Activated CD8-positive, alpha-beta T cell treated with anti-CD3 and anti-CD28 coated beads for 36 hours (primary cell): Measurements from ENCODE around the gene LIPC. TPM values are rescaled to one million over a fixed set of nuclear protein-coding genes. Genes with fewer than 3 reads are reported as not detected.

ENCODE experiments used
- ATAC-seq: fragments of 200-7000 bp; cut with Tn5 transposase; one replicate; pipeline ENCODE4 v1.10.0; 2021; ENCODE audit warnings: mild to moderate bottlenecking, moderate library complexity
- CTCF ChIA-PET: fragments of 350-600 bp; sonication (Branson Sonifier 250); formaldehyde crosslinking; loops from one replicate; lab custom pipeline; 2021; ENCODE audit warnings: antibody characterized with exemption; lab: Charles Lee
- POLR2A ChIA-PET: fragments of 350-600 bp; sonication (Branson Sonifier 250); formaldehyde crosslinking; loops from one replicate; lab custom pipeline; 2021; ENCODE audit warnings: antibody characterized with exemption; lab: Charles Lee
- DNase-seq: peaks from one replicate; pipeline ENCODE4 v3.0.0-alpha.2; 2020
- H3K27ac Mint-ChIP-seq: one replicate; pipeline ENCODE4 v1.8.0; 2021; ENCODE audit warnings: mild to moderate bottlenecking, mixed read lengths
- H3K27me3 Mint-ChIP-seq: one replicate; pipeline ENCODE4 v1.8.0; 2021; ENCODE audit warnings: mixed read lengths
- H3K36me3 Mint-ChIP-seq: one replicate; pipeline ENCODE4 v1.8.0; 2021; ENCODE audit warnings: low read depth, mixed read lengths
- H3K4me1 Mint-ChIP-seq: one replicate; pipeline ENCODE4 v1.8.0; 2021; ENCODE audit warnings: low read depth, mixed read lengths
- H3K4me3 Mint-ChIP-seq: one replicate; pipeline ENCODE4 v1.8.0; 2021; ENCODE audit warnings: mild to moderate bottlenecking, moderate library complexity, mixed read lengths
- H3K9me3 Mint-ChIP-seq: one replicate; pipeline ENCODE4 v1.8.0; 2021; ENCODE audit warnings: mixed read lengths
- CTCF ChIP-seq: fragments of 200-600 bp; IDR thresholded peaks from one replicate; pipeline ENCODE4 v1.8.0; 2022; ENCODE audit warnings: antibody characterized with exemption, mild to moderate bottlenecking
- intact Hi-C: fragments of 100-400 bp; cut with micrococcal nuclease; formaldehyde crosslinking; loops from one replicate; pipeline ENCODE4 v1.10.0; 2022
- total RNA-seq, 2 experiments: library from RNA; stranded (reverse); gene quantifications; one replicate each; pipeline ENCODE4 v1.2.3, GENCODE V29; 2021

Gene LIPC
- total RNA-seq, 2 experiments from 2014 or later, result 1.0 to 1.2 TPM

- H3K36me3 Mint-ChIP-seq, result no peaks in the 10 kb centered on the region
- CTCF ChIA-PET, result interaction anchor here (1.3 kb wide), 1 partner anchor 12 kb away, joined by 3 read pairs; no protein-coding TSS in a partner anchor
- no peaks in the 10 kb centered on the region for H3K9me3 Mint-ChIP-seq
- no peaks in the 10 kb centered on the region for H3K27me3 Mint-ChIP-seq
- DNase-seq, result no peak
- ATAC-seq, result no peak
- intact Hi-C loops, result no loop called here
- no peak overlapping the region for H3K4me3 Mint-ChIP-seq
- POLR2A ChIA-PET, result no interaction called here
- no peak for TF ChIP-seq CTCF
- H3K27ac Mint-ChIP-seq, result no peak overlapping the region
- H3K4me1 Mint-ChIP-seq, result peaks cover 22% of the 10 kb centered on the region
Observed at GRCh38 chr15:58494567-58494966, 62.8 kb downstream of the LIPC start.

- Mint-ChIP-seq H3K4me1 (peaks cover 22% of the 10 kb centered on the region), H3K27ac (no peak overlapping the region), H3K27me3 (no peaks in the 10 kb centered on the region), H3K9me3 (no peaks in the 10 kb centered on the region), H3K36me3 (no peaks in the 10 kb centered on the region), H3K4me3 (no peak overlapping the region)
- TF ChIP-seq CTCF, result no peak
- ChIA-PET POLR2A (interaction anchor here (1.4 kb wide), 1 partner anchor 11 kb away, joined by 4 read pairs; no protein-coding TSS in a partner anchor), CTCF (no interaction called here)
- intact Hi-C loops, result no loop called here
- ATAC-seq (peak; percentile 42), DNase-seq (no peak)
Observed at GRCh38 chr15:58495891-58496408, 64.2 kb downstream of the LIPC start.

- ChIA-PET POLR2A (interaction anchor here (0.7 kb wide), 1 partner anchor 36 kb away, joined by 3 read pairs; no protein-coding TSS in a partner anchor), CTCF (interaction anchor here (1.5 kb wide), 1 partner anchor 9 kb away, joined by 5 read pairs; no protein-coding TSS in a partner anchor)
- H3K4me1 Mint-ChIP-seq, result peaks cover 19% of the 10 kb centered on the region
- H3K36me3 Mint-ChIP-seq, result no peaks in the 10 kb centered on the region
- H3K27me3 Mint-ChIP-seq, result no peaks in the 10 kb centered on the region
- H3K9me3 Mint-ChIP-seq, result no peaks in the 10 kb centered on the region
- no peak overlapping the region for H3K4me3 Mint-ChIP-seq
- intact Hi-C loops, result no loop called here
- no peak for TF ChIP-seq CTCF
- ATAC-seq (no peak), DNase-seq (no peak)
- H3K27ac Mint-ChIP-seq, result no peak overlapping the region
Observed at GRCh38 chr15:58497046-58497785, 65.4 kb downstream of the LIPC start.

- H3K27ac Mint-ChIP-seq, result no peak overlapping the region
- ATAC-seq (no peak), DNase-seq (no peak)
- CTCF ChIA-PET, result no interaction called here
- peaks cover 13% of the 10 kb centered on the region for H3K4me1 Mint-ChIP-seq
- H3K9me3 Mint-ChIP-seq, result no peaks in the 10 kb centered on the region
- no peak overlapping the region for H3K4me3 Mint-ChIP-seq
- H3K36me3 Mint-ChIP-seq, result no peaks in the 10 kb centered on the region
- no peaks in the 10 kb centered on the region for H3K27me3 Mint-ChIP-seq
- POLR2A ChIA-PET, result no interaction called here
- no peak for TF ChIP-seq CTCF
- intact Hi-C loops, result no loop called here
Observed at GRCh38 chr15:58498821-58499580, 67.2 kb downstream of the LIPC start.
